Measurements from ENCODE around the gene TMEM101. TPM values are rescaled to one million over a fixed set of nuclear protein-coding genes. Genes with fewer than 3 reads are reported as not detected.
A peak's percentile ranks its signal among the peaks of the same experiment; 100 is the strongest.
"Not testable (repeated sequence)": the region's sequence is repeated elsewhere in the genome, so short reads cannot be mapped to it uniquely, and the experiment has no call there.

The TMEM101 gene
- total and polyA plus RNA-seq, 8 donors, result 29.7 to 49.4 (median 43.4) TPM

GRCh38 chr17:43975898-43976297 is 38.9 kb downstream of the TMEM101 start:
- DNase-seq (no peak), ATAC-seq (no peak)
- Histone ChIP-seq H3K9me3 (no peaks in the 10 kb centered on the region), H3K4me3 (no peak overlapping the region), H3K36me3 (no peaks in the 10 kb centered on the region), H3K4me1 (no peaks in the 10 kb centered on the region), H3K27ac (no peak overlapping the region), H3K27me3 (peaks cover 0 to 46% of the 10 kb centered on the region in 2 donors)
- TF ChIP-seq, protein P1, sequence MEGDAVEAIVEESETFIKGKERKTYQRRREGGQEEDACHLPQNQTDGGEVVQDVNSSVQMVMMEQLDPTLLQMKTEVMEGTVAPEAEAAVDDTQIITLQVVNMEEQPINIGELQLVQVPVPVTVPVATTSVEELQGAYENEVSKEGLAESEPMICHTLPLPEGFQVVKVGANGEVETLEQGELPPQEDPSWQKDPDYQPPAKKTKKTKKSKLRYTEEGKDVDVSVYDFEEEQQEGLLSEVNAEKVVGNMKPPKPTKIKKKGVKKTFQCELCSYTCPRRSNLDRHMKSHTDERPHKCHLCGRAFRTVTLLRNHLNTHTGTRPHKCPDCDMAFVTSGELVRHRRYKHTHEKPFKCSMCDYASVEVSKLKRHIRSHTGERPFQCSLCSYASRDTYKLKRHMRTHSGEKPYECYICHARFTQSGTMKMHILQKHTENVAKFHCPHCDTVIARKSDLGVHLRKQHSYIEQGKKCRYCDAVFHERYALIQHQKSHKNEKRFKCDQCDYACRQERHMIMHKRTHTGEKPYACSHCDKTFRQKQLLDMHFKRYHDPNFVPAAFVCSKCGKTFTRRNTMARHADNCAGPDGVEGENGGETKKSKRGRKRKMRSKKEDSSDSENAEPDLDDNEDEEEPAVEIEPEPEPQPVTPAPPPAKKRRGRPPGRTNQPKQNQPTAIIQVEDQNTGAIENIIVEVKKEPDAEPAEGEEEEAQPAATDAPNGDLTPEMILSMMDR (IDR thresholded peaks at IDR 0.05), result no peak
- intact Hi-C loops (cut with DNase I), result no loop called here

DNA sequence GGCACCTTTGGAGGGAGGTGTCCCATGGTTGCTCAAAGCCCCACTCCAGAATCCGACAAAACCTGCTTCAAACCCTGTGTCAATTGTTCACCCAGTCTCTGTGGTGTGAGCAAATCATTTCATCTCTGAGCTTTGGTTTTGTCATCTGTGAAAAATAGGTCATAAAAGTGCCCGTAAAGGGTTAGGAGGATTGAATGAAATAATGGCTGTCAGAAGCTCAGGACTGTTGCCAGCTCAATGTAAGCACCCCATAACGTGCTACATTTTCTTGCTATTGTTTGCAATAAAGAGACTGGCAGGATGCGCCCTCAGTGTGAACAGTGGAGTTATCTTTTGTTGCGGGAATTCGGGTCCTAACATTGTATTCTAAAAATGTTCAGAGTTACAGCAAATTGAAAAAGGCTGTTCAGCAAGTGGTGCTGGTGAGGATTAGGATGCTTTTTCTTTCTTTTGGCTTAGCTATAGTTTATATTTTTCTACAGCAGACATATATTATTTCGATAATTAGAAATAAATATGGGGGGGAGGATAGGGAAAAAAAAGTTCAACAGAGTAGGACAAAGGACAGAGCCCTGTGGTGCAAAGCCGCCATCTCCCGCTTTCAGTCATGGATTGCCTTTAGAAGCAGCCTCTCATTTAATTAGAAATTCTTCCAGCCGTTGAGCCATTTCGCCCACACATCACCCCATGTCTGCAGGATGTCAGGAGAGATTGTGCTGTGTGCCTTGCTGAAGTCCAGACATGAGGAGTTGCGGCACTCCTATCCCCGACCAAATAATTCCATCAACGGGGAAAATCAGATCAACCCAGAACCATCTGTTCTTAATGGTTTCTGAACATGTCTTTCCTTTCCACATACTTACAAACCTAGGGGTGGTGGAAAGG is 40.1 kb downstream of the TMEM101 start:
- Histone ChIP-seq H3K27ac (no peak overlapping the region), H3K36me3 (no peaks in the 10 kb centered on the region), H3K4me3 (no peak overlapping the region), H3K9me3 (no peaks in the 10 kb centered on the region), H3K27me3 (peaks cover 0 to 34% of the 10 kb centered on the region in 2 donors), H3K4me1 (no peaks in the 10 kb centered on the region)
- DNase-seq, result no peak
- TF ChIP-seq, protein P1 (IDR thresholded peaks at IDR 0.05), result no peak
- no peak for ATAC-seq
- intact Hi-C loops (cut with DNase I), result no loop called here

DNA sequence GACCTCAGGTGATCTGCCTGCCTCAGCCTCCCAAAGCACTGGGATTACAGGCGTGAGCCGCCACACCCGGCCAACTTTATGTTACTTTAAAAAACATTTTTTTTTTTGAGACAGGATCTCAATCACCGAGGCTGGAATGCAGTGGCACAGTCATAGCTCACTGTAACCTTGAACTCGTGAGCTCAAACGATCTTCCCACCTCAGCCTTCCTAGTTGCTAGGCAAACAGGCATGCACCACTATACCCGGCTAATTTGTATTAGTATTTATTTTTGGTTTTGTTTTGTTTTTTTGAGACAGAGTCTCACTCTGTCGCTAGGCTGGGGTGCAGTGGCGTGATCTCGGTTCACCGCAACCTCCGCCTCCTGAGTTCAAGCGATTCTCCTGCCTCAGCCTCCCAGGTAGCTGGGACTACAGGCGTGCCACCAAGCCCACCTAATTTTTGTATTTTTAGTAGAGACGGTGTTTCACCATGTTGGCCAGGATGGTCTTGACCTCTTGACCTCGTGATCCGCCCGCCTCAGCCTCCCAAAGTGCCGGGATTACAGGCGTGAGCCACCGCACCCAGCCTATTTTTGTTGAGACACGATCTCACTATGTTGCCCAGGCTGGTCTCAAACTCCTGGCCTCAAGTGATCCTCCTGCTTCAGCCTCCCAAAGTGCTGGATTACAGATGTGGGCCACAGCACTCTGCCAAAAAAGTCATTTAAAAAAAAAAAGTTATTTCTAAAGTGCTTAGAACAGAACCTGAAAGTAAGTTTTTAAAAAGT is 42.1 kb downstream of the TMEM101 start:
- H3K27ac ChIP-seq; intact Hi-C loops (cut with DNase I); H3K9me3 ChIP-seq; ATAC-seq; H3K4me3 ChIP-seq; H3K36me3 ChIP-seq; H3K4me1 ChIP-seq: not testable (repeated sequence)
- peak in 1 of 4 donors; percentile 20 for DNase-seq
- H3K27me3 ChIP-seq, result peaks cover 0 to 22% of the 10 kb centered on the region in 2 donors

DNA sequence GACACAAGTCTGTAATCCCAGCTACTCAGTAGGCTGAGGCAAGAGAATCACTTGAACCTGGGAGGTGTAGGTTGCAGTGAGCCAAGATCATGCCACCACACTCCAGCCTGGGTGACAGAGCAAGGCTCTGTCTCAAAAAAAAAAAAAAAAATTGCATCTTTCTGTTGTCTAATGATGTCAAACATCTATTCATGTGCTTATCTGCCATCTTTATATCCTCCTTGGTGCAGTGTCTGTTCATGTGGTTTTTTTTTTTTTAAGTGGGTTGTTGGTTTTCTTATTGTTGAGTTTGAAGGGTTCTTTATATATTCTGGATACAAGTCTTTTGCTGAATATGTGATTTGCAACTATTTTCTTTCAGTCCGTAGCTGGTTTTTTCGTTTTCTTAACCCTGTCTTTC is 43.3 kb downstream of the TMEM101 start:
- H3K4me1 ChIP-seq; H3K9me3 ChIP-seq; H3K27ac ChIP-seq; intact Hi-C loops (cut with DNase I); H3K4me3 ChIP-seq; ATAC-seq; DNase-seq; H3K36me3 ChIP-seq: not testable (repeated sequence)
- peaks cover 0 to 15% of the 10 kb centered on the region in 2 donors for H3K27me3 ChIP-seq

DNA sequence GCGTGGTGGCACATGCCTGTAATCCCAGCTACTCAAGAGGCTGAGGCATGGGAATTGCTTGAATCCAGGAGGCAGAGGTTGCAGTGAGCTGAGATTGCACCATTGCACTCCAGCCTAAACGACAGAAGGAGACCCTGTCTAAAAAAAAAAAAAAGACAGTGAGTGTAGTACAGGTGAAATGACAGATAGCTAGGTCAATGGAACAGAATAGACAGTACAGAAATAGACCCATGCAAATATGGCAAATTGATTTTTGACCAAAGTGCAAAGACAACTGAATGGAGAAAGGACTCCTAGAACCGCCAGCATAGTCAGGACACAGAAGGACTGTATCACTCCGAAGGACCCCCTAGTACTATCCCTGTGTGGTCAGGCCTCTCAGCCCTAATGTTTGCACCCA is 44.4 kb downstream of the TMEM101 start:
- H3K4me1 ChIP-seq, result no peaks in the 10 kb centered on the region
- H3K4me3 ChIP-seq, result no peak overlapping the region
- H3K27me3 ChIP-seq, result peaks cover 0 to 15% of the 10 kb centered on the region in 2 donors
- H3K9me3 ChIP-seq, result no peaks in the 10 kb centered on the region
- intact Hi-C loops (cut with DNase I), result no loop called here
- TF ChIP-seq, protein P1 (IDR thresholded peaks at IDR 0.05), result no peak
- no peak overlapping the region for H3K27ac ChIP-seq
- H3K36me3 ChIP-seq, result no peaks in the 10 kb centered on the region
- ATAC-seq (no peak), DNase-seq (no peak)

- ATAC-seq, result no peak
- intact Hi-C loops (cut with DNase I), result no loop called here
- peaks cover 0 to 7% of the 10 kb centered on the region in 2 donors for H3K27me3 ChIP-seq
- no peaks in the 10 kb centered on the region for H3K4me1 ChIP-seq
- H3K4me3 ChIP-seq, result no peak overlapping the region
- H3K36me3 ChIP-seq, result no peaks in the 10 kb centered on the region
- no peaks in the 10 kb centered on the region for H3K9me3 ChIP-seq
- DNase-seq, result peak in 1 of 4 donors; percentile 7
- H3K27ac ChIP-seq, result no peak overlapping the region
- TF ChIP-seq, protein P1 (IDR thresholded peaks at IDR 0.05), result no peak
Observed at GRCh38 chr17:43967251-43967875, 47.4 kb downstream of the TMEM101 start.
